NT2/D1 (cell line): ENCODE data around the gene ZFHX3.

Experiments used
- DNase-seq: peaks from one replicate; pipeline ENCODE4 v3.0.0-alpha.2; 2011; ENCODE audit warnings: low read depth, low spot score
- H3K27me3 ChIP-seq: 2 replicates; pipeline ENCODE4 v1.6.0; 2011; ENCODE audit warnings: mild to moderate bottlenecking; ENCODE audit not compliant: insufficient read length, insufficient read depth
- H3K36me3 ChIP-seq: 2 replicates; pipeline ENCODE4 v1.6.1; 2011; ENCODE audit warnings: mild to moderate bottlenecking, low read length, mixed read lengths; ENCODE audit not compliant: insufficient read depth, insufficient read length
- H3K4me1 ChIP-seq: 2 replicates; pipeline ENCODE4 v1.5.1; 2011; ENCODE audit not compliant: insufficient read depth, insufficient read length
- H3K4me3 ChIP-seq: 2 replicates; pipeline ENCODE4 v1.5.1; 2011; ENCODE audit warnings: low read depth; ENCODE audit not compliant: insufficient read length
- H3K9ac ChIP-seq: 2 replicates; pipeline ENCODE4 v1.6.0; 2011; ENCODE audit warnings: low read depth; ENCODE audit not compliant: insufficient read length
- H3K9me3 ChIP-seq: 2 replicates; pipeline ENCODE4 v1.5.1; 2011; ENCODE audit warnings: mild to moderate bottlenecking, low read length; ENCODE audit not compliant: insufficient read depth
- SUZ12 ChIP-seq: IDR thresholded peaks from 2 replicates; pipeline ENCODE4 v1.6.1; 2011; ENCODE audit not compliant: insufficient read length, insufficient read depth; ENCODE audit errors: extremely low read depth
- YY1 ChIP-seq: IDR thresholded peaks from 2 replicates; pipeline ENCODE4 v1.6.1; 2011; ENCODE audit not compliant: insufficient read length, insufficient read depth
- ZNF274 ChIP-seq: IDR thresholded peaks from 2 replicates; pipeline ENCODE4 v1.6.1; 2011; ENCODE audit warnings: mild to moderate bottlenecking, low read depth, low read length

ZFHX3 gene

GRCh38 chr16:72818236-72818845 is 229.6 kb downstream of the ZFHX3 start:
- no peak for DNase-seq
- no peak overlapping the region for H3K4me3 ChIP-seq
- TF ChIP-seq SUZ12 (no peak), YY1 (no peak), ZNF274 (no peak)
- no peaks in the 10 kb centered on the region for H3K27me3 ChIP-seq
- H3K36me3 ChIP-seq: no peaks in the 10 kb centered on the region
- H3K4me1 ChIP-seq: no peaks in the 10 kb centered on the region
- H3K9ac ChIP-seq: no peak overlapping the region
- H3K9me3 ChIP-seq: no peaks in the 10 kb centered on the region

GRCh38 chr16:72815348-72816318 is 232.3 kb downstream of the ZFHX3 start:
- H3K27me3 ChIP-seq: no peaks in the 10 kb centered on the region
- H3K36me3 ChIP-seq: peaks cover 3% of the 10 kb centered on the region
- no peaks in the 10 kb centered on the region for H3K4me1 ChIP-seq
- H3K4me3 ChIP-seq: no peak overlapping the region
- no peaks in the 10 kb centered on the region for H3K9me3 ChIP-seq
- TF ChIP-seq SUZ12 (no peak), YY1 (no peak), ZNF274 (no peak)
- no peak overlapping the region for H3K9ac ChIP-seq
- DNase-seq: no peak

- Histone ChIP-seq H3K4me3 (no peak overlapping the region), H3K36me3 (peaks cover 3% of the 10 kb centered on the region), H3K9ac (no peak overlapping the region), H3K27me3 (no peaks in the 10 kb centered on the region), H3K9me3 (no peaks in the 10 kb centered on the region), H3K4me1 (no peaks in the 10 kb centered on the region)
- DNase-seq: no peak
- no peak for TF ChIP-seq YY1
- no peak for TF ChIP-seq ZNF274
- TF ChIP-seq SUZ12: no peak
These were observed 233.7 kb downstream of the ZFHX3 start for GRCh38 chr16:72814226-72814625.

GRCh38 chr16:72812672-72813071 is 235.3 kb downstream of the ZFHX3 start:
- H3K36me3 ChIP-seq: peaks cover 3% of the 10 kb centered on the region
- H3K4me1 ChIP-seq: no peaks in the 10 kb centered on the region
- no peak overlapping the region for H3K4me3 ChIP-seq
- TF ChIP-seq SUZ12 (no peak), YY1 (no peak), ZNF274 (no peak)
- H3K27me3 ChIP-seq: no peaks in the 10 kb centered on the region
- H3K9me3 ChIP-seq: no peaks in the 10 kb centered on the region
- H3K9ac ChIP-seq: no peak overlapping the region
- DNase-seq: no peak

GRCh38 chr16:72811876-72812275 is 236.1 kb downstream of the ZFHX3 start:
- H3K4me1 ChIP-seq: no peaks in the 10 kb centered on the region
- no peak for TF ChIP-seq ZNF274
- no peak for TF ChIP-seq SUZ12
- no peak for TF ChIP-seq YY1
- peaks cover 3% of the 10 kb centered on the region for H3K36me3 ChIP-seq
- H3K4me3 ChIP-seq: no peak overlapping the region
- no peak for DNase-seq
- no peaks in the 10 kb centered on the region for H3K27me3 ChIP-seq
- no peaks in the 10 kb centered on the region for H3K9me3 ChIP-seq
- no peak overlapping the region for H3K9ac ChIP-seq

GRCh38 chr16:72811188-72811720 is 236.7 kb downstream of the ZFHX3 start:
- H3K27me3 ChIP-seq: no peaks in the 10 kb centered on the region
- TF ChIP-seq YY1 (no peak), SUZ12 (no peak), ZNF274 (no peak)
- H3K4me3 ChIP-seq: no peak overlapping the region
- H3K9ac ChIP-seq: no peak overlapping the region
- no peaks in the 10 kb centered on the region for H3K9me3 ChIP-seq
- H3K36me3 ChIP-seq: peaks cover 3% of the 10 kb centered on the region
- no peaks in the 10 kb centered on the region for H3K4me1 ChIP-seq
- DNase-seq: no peak

GRCh38 chr16:72810480-72810879 is 237.4 kb downstream of the ZFHX3 start:
- no peaks in the 10 kb centered on the region for H3K27me3 ChIP-seq
- no peak overlapping the region for H3K9ac ChIP-seq
- peaks cover 3% of the 10 kb centered on the region for H3K36me3 ChIP-seq
- no peak for DNase-seq
- H3K9me3 ChIP-seq: no peaks in the 10 kb centered on the region
- TF ChIP-seq ZNF274 (no peak), SUZ12 (no peak), YY1 (no peak)
- H3K4me1 ChIP-seq: no peaks in the 10 kb centered on the region
- H3K4me3 ChIP-seq: no peak overlapping the region
